Measurements from ENCODE around the gene FBXO2.

DNA sequence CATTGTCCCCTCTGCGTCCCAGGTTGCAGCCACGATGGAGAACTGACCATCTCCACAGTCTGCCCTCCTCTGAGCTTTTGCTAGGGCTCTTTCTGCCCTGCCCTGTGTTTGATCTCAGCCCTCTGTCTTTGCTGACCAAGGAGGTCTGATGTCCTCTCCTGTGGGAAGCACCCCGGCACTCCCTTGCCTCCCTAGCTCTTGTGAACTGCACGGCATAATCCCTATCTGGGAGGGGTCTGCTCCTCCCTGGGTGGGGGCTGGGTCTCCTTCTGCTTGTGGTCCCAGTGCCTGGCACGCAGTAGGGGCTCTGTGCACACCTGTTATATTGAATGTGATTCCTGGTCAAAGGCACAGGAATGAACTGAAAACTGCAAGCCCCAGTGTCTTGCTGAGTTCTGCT is 39.7 kb upstream of the FBXO2 start:
- TF ChIP-seq POLR2AphosphoS5 (IDR thresholded peaks at IDR 0.05; ENCODE audit: low read depth, low read length) (no peak), TAF1 (IDR thresholded peaks at IDR 0.05; ENCODE audit: borderline replicate concordance, insufficient read depth, low read length) (no peak)
